H9 (cell line): ENCODE data around the gene PRR29. TPM values are rescaled to one million over a fixed set of nuclear protein-coding genes. Genes with fewer than 3 reads are reported as not detected.

Experiments
- DNase-seq: peaks from one replicate; pipeline ENCODE4 v3.0.0-alpha.2; 2017
- H2AFZ ChIP-seq: one replicate; pipeline ENCODE4 v1.6.1; 2013; ENCODE audit warnings: mild to moderate bottlenecking, low read length, control low read depth, moderate library complexity
- H2AK5ac ChIP-seq: 2 replicates; pipeline ENCODE4 v1.6.1; 2013; ENCODE audit warnings: low read length, control low read depth, mixed read lengths; ENCODE audit not compliant: insufficient read length
- H2BK120ac ChIP-seq: one replicate; pipeline ENCODE4 v1.6.1; 2013; ENCODE audit warnings: low read depth, mild to moderate bottlenecking, low read length, control low read depth, inconsistent platforms; ENCODE audit not compliant: poor library complexity, severe bottlenecking
- H2BK12ac ChIP-seq: 2 replicates; pipeline ENCODE4 v1.6.1; 2013; ENCODE audit warnings: low read length, control low read depth, mixed read lengths, low read depth; ENCODE audit not compliant: insufficient read length
- H2BK15ac ChIP-seq: 2 replicates; pipeline ENCODE4 v1.6.1; 2013; ENCODE audit warnings: low read depth, low read length, control low read depth
- H2BK20ac ChIP-seq: one replicate; pipeline ENCODE4 v1.6.1; 2013; ENCODE audit warnings: low read depth, mild to moderate bottlenecking, low read length, control low read depth, inconsistent platforms; ENCODE audit not compliant: poor library complexity, severe bottlenecking
- H2BK5ac ChIP-seq: 2 replicates; pipeline ENCODE4 v1.6.1; 2013; ENCODE audit warnings: low read length, control low read depth, mixed read lengths; ENCODE audit not compliant: insufficient read length
- H3K14ac ChIP-seq: 2 replicates; pipeline ENCODE4 v1.6.1; 2013; ENCODE audit warnings: low read length, control low read depth; ENCODE audit not compliant: insufficient read depth
- H3K18ac ChIP-seq: 2 replicates; pipeline ENCODE4 v1.6.1; 2013; ENCODE audit warnings: low read depth, mild to moderate bottlenecking, mixed read lengths, low read length, control low read depth; ENCODE audit not compliant: insufficient read length
- H3K23ac ChIP-seq: 2 replicates; pipeline ENCODE4 v1.6.1; 2013; ENCODE audit warnings: low read length, control low read depth, mixed read lengths, low read depth; ENCODE audit not compliant: insufficient read length
- H3K23me2 ChIP-seq: 2 replicates; pipeline ENCODE4 v1.6.1; 2013; ENCODE audit warnings: low read depth, mild to moderate bottlenecking, mixed read lengths, low read length, control low read depth; ENCODE audit not compliant: insufficient read length, poor library complexity, severe bottlenecking
- H3K27ac ChIP-seq: 2 replicates; pipeline ENCODE4 v1.5.1; 2013; ENCODE audit warnings: low read length, control low read depth, mixed read lengths, low read depth; ENCODE audit not compliant: insufficient read length
- H3K27me3 ChIP-seq: 2 replicates; pipeline ENCODE4 v1.6.1; 2013; ENCODE audit warnings: low read length, control low read depth, inconsistent platforms; ENCODE audit not compliant: insufficient read depth
- H3K4ac ChIP-seq: 2 replicates; pipeline ENCODE4 v1.6.1; 2013; ENCODE audit warnings: low read depth, mild to moderate bottlenecking, control low read depth, inconsistent platforms, low read length, moderate library complexity
- H3K4me1 ChIP-seq: 2 replicates; pipeline ENCODE4 v1.6.1; 2013; ENCODE audit warnings: low read length, control low read depth, inconsistent platforms; ENCODE audit not compliant: insufficient read depth
- H3K4me2 ChIP-seq: 2 replicates; pipeline ENCODE4 v1.6.1; 2013; ENCODE audit warnings: low read length, control low read depth, mixed read lengths; ENCODE audit not compliant: insufficient read length, insufficient read depth
- H3K56ac ChIP-seq: 2 replicates; pipeline ENCODE4 v1.6.1; 2013; ENCODE audit warnings: low read depth, mild to moderate bottlenecking, mixed read lengths, low read length, control low read depth; ENCODE audit not compliant: insufficient read length
- H3K79me1 ChIP-seq: 2 replicates; pipeline ENCODE4 v1.6.1; 2013; ENCODE audit warnings: low read depth, mild to moderate bottlenecking, moderate library complexity, low read length, control low read depth, inconsistent platforms; ENCODE audit not compliant: insufficient read depth, poor library complexity, severe bottlenecking
- H3K79me2 ChIP-seq: 2 replicates; pipeline ENCODE4 v1.6.1; 2013; ENCODE audit warnings: low read length, control low read depth, inconsistent platforms; ENCODE audit not compliant: insufficient read depth
- H3K9ac ChIP-seq: 2 replicates; pipeline ENCODE4 v1.6.1; 2013; ENCODE audit warnings: low read length, control low read depth, mixed read lengths; ENCODE audit not compliant: insufficient read length; ENCODE audit errors: extremely low read depth
- H3K9me3 ChIP-seq: one replicate; pipeline ENCODE4 v1.6.1; 2013; ENCODE audit warnings: low read depth, low read length, inconsistent platforms; ENCODE audit not compliant: control insufficient read depth
- H3T11ph ChIP-seq: one replicate; pipeline ENCODE4 v1.6.1; 2013; ENCODE audit warnings: mild to moderate bottlenecking, low read length, control low read depth, inconsistent platforms
- H4K20me1 ChIP-seq: one replicate; pipeline ENCODE4 v1.6.1; 2013; ENCODE audit not compliant: control insufficient read depth, insufficient read length, insufficient read depth
- H4K5ac ChIP-seq: 2 replicates; pipeline ENCODE4 v1.6.1; 2013; ENCODE audit warnings: low read depth, mild to moderate bottlenecking, mixed read lengths, low read length, control low read depth; ENCODE audit not compliant: insufficient read length
- H4K8ac ChIP-seq: replicated peaks from 2 replicates; pipeline ENCODE4 v1.6.1; 2013; ENCODE audit warnings: low read length, control low read depth, mixed read lengths, low read depth; ENCODE audit not compliant: insufficient read length
- H4K91ac ChIP-seq: 2 replicates; pipeline ENCODE4 v1.6.1; 2013; ENCODE audit warnings: low read depth, mild to moderate bottlenecking, moderate library complexity, mixed read lengths, low read length, control low read depth; ENCODE audit not compliant: insufficient read length
- H3K27ac Mint-ChIP-seq, 3 experiments: 2 replicates in 2 of 3; 3 replicates in 1 of 3; pipeline ENCODE4 v1.8.0; 2020 to 2021; ENCODE audit warnings: mixed read lengths in 3 of 3, mild to moderate bottlenecking in 1 of 3, moderate library complexity in 1 of 3
- H3K27me3 Mint-ChIP-seq: 2 replicates; pipeline ENCODE4 v1.8.0; 2021; ENCODE audit warnings: low read depth, mild to moderate bottlenecking, moderate library complexity, mixed read lengths
- H3K36me3 Mint-ChIP-seq, 3 experiments: 2 replicates in 2 of 3; 3 replicates in 1 of 3; pipeline ENCODE4 v1.8.0; 2020 to 2021; ENCODE audit warnings: low read depth in 3 of 3, mixed read lengths in 3 of 3; ENCODE audit not compliant: insufficient read depth in 1 of 3
- H3K4me1 Mint-ChIP-seq, 2 experiments: 2 replicates each; pipeline ENCODE4 v1.8.0; 2020; ENCODE audit warnings: mixed read lengths in 2 of 2
- H3K4me3 Mint-ChIP-seq, 2 experiments: 2 replicates in 1 of 2; 3 replicates in 1 of 2; pipeline ENCODE4 v1.8.0; 2020 to 2021; ENCODE audit warnings: mild to moderate bottlenecking in 2 of 2, mixed read lengths in 2 of 2, moderate library complexity in 1 of 2
- H3K9me3 Mint-ChIP-seq, 2 experiments: 2 replicates in 1 of 2; 3 replicates in 1 of 2; pipeline ENCODE4 v1.8.0; 2020; ENCODE audit warnings: mild to moderate bottlenecking in 2 of 2, mixed read lengths in 2 of 2, moderate library complexity in 1 of 2
- WGBS: extraction: QIAGEN DNeasy Blood & Tissue Kit; methylation state at CpG from one replicate; pipeline ENCODE4 v1.1.7; 2013; ENCODE audit warnings: missing lambda C conversion rate, low lambda C conversion rate, mixed read lengths; ENCODE audit not compliant: insufficient read length; ENCODE audit errors: extremely low coverage; 5-methylcytosine and 5-hydroxymethylcytosine counted together
- total RNA-seq: library from RNA; stranded (reverse); gene quantifications from 2 replicates; pipeline ENCODE4 v1.2.1, GENCODE V29; 2021
- TF ChIP-seq, protein P1 (sequence below): fragments of 200-600 bp; sonication (generic); conservative IDR thresholded peaks from 3 replicates; pipeline ENCODE4 v1.8.0; 2021; ENCODE audit warnings: antibody characterized with exemption, mild to moderate bottlenecking

Gene PRR29
- total RNA-seq, 1 experiment from 2014 or later, result 0.87 TPM

- H3K36me3 Mint-ChIP-seq, result peaks cover 0 to under 1% (median 0%) of the 10 kb centered on the region in 3 experiments; a peak in 2 of 7 replicates
- H3K4me3 Mint-ChIP-seq, result peak overlapping the region; percentile 29 to 82; a peak in 3 of 5 replicates
- Histone ChIP-seq H3K4ac (no peak overlapping the region), H3K27ac (no peak overlapping the region), H3K14ac (no peak overlapping the region), H3K23ac (no peak overlapping the region), H4K8ac (no peak overlapping the region), H2AFZ (no peak overlapping the region), H3K9ac (no peak overlapping the region), H3K79me1 (no peaks in the 10 kb centered on the region), H2BK20ac (no peak overlapping the region), H2AK5ac (no peak overlapping the region), H4K91ac (no peak overlapping the region), H3K27me3 (no peaks in the 10 kb centered on the region), H4K5ac (no peak overlapping the region), H3K4me2 (peak overlapping the region; percentile 6), H2BK120ac (no peak overlapping the region), H3K18ac (no peak overlapping the region), H3K56ac (no peak overlapping the region), H2BK5ac (no peak overlapping the region), H2BK12ac (no peak overlapping the region), H3T11ph (no peak overlapping the region), H4K20me1 (no peaks in the 10 kb centered on the region), H3K23me2 (peaks cover 10% of the 10 kb centered on the region), H3K9me3 (no peaks in the 10 kb centered on the region), H3K79me2 (no peaks in the 10 kb centered on the region), H2BK15ac (no peak overlapping the region), H3K4me1 (no peaks in the 10 kb centered on the region)
- no CpG with 5 or more reads among the region's 10 CpGs for WGBS
- H3K27me3 Mint-ChIP-seq, result peaks cover 4% of the 10 kb centered on the region
- H3K9me3 Mint-ChIP-seq, result no peaks in the 10 kb centered on the region; a peak in 1 of 5 replicates
- H3K27ac Mint-ChIP-seq, result peak overlapping the region; percentile 76 to 79 (median 77); a peak in 2 of 7 replicates
- peaks cover 21 to 26% of the 10 kb centered on the region in 2 experiments for H3K4me1 Mint-ChIP-seq
- no peak for DNase-seq
- TF ChIP-seq, protein P1, sequence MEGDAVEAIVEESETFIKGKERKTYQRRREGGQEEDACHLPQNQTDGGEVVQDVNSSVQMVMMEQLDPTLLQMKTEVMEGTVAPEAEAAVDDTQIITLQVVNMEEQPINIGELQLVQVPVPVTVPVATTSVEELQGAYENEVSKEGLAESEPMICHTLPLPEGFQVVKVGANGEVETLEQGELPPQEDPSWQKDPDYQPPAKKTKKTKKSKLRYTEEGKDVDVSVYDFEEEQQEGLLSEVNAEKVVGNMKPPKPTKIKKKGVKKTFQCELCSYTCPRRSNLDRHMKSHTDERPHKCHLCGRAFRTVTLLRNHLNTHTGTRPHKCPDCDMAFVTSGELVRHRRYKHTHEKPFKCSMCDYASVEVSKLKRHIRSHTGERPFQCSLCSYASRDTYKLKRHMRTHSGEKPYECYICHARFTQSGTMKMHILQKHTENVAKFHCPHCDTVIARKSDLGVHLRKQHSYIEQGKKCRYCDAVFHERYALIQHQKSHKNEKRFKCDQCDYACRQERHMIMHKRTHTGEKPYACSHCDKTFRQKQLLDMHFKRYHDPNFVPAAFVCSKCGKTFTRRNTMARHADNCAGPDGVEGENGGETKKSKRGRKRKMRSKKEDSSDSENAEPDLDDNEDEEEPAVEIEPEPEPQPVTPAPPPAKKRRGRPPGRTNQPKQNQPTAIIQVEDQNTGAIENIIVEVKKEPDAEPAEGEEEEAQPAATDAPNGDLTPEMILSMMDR, result no peak
Measured at GRCh38 chr17:63962298-63962744, 35.8 kb upstream of the PRR29 start.
